Right lobe of liver (tissue), 6 donors: ENCODE data around the gene CBX6. TPM values are rescaled to one million over a fixed set of nuclear protein-coding genes. Genes with fewer than 3 reads are reported as not detected.

Experiments
- ATAC-seq, 4 donors: fragments of 200-7000 bp; cut with Tn5 transposase; one replicate each; pipeline ENCODE4 v1.9.1; 2020; ENCODE audit warnings: mild to moderate bottlenecking in 4 of 4, moderate library complexity in 4 of 4
- DNase-seq, 3 donors: peaks; one replicate each; pipeline ENCODE4 v3.0.0-alpha.2; 2020
- H3K27ac ChIP-seq, 3 donors: fragments of 200-600 bp; one replicate each; pipeline ENCODE4 v1.8.0; 2022
- H3K27me3 ChIP-seq, 2 donors: fragments of 200-600 bp; one replicate each; pipeline ENCODE4 v1.8.0; 2022
- H3K36me3 ChIP-seq, 4 donors: fragments of 200-600 bp; sonication (generic) in 1 of 4; one replicate each; pipeline versions ENCODE4 v1.5.1 to v1.8.0; 2017 to 2022; ENCODE audit warnings: control low read depth in 1 of 4
- H3K4me1 ChIP-seq, 4 donors: fragments of 200-600 bp; sonication (generic) in 1 of 4; one replicate each; pipeline versions ENCODE4 v1.5.1 to v1.8.0; 2017 to 2022; ENCODE audit warnings: control low read depth in 1 of 4
- H3K4me3 ChIP-seq, 3 donors: fragments of 200-600 bp; one replicate each; pipeline ENCODE4 v1.8.0; 2022
- H3K9me3 ChIP-seq, 4 donors: fragments of 200-600 bp; sonication (generic) in 1 of 4; one replicate each; pipeline versions ENCODE4 v1.5.1 to v1.8.0; 2017 to 2022; ENCODE audit warnings: control low read depth in 1 of 4
- POLR2A ChIP-seq: fragments of 450-650 bp; IDR thresholded peaks from one replicate; pipeline ENCODE4 v1.6.1; 2017; ENCODE audit warnings: antibody characterized with exemption, mild to moderate bottlenecking
- WGBS: methylation state at CpG from one replicate; pipeline ENCODE4 v1.1.6; 2018; ENCODE audit warnings: low coverage, low lambda C conversion rate; ENCODE audit not compliant: insufficient coverage; ENCODE audit errors: missing lambda C conversion rate; 5-methylcytosine and 5-hydroxymethylcytosine counted together
- intact Hi-C, 2 donors: fragments of 100-400 bp; cut with DNase I; formaldehyde crosslinking; loops; one replicate each; pipeline versions ENCODE4 v1.11.2 to v1.14.1; 2022
- total RNA-seq, 6 experiments: library from RNA; depleted of rRNA in 2 of 6; stranded (reverse); fragments of >200 nt in 2 of 6; fragmentation: NEBNext Ultra II Directional in 3 of 6; extraction: Animal tissue kit (Norgen Biotek cat#: 25700) in 3 of 6; gene quantifications; one replicate each; pipeline versions ENCODE4 v1.1.0 to v1.2.4, GENCODE V29; 2016 to 2023
- TF ChIP-seq, protein P1 (sequence below), 4 donors: fragments of 200-600 bp in 3 of 4; fragments of 450-650 bp in 1 of 4; IDR thresholded peaks; one replicate each; pipeline versions ENCODE4 v1.5.1 to v1.8.0; 2016 to 2022; ENCODE audit warnings: antibody characterized with exemption in 4 of 4, mild to moderate bottlenecking in 2 of 4
- donor health status: DM: no; HTN: yes; CAD: no.
- donor health status: DM: no; HTN: no; CAD: no.
- donor health status: DM: no; HTN: no; CAD: no.
- donor health status: DM: no; HTN: yes; CAD: no.
- donor health status: DM: no; HTN: yes; CAD: no.

The CBX6 gene
- total RNA-seq, 6 experiments from 2014 or later: 7.8 to 22.5 (median 12.1) TPM

GRCh38 chr22:38872831-38873248, 824 bp upstream of the CBX6 start:
- DNase-seq (peak; percentile 56 to 72 (median 62)), ATAC-seq (peak; percentile 37 to 51 (median 40))
- intact Hi-C loops: no loop called here
- H3K4me3 ChIP-seq: peak overlapping the region; percentile 70 to 82 (median 71)
- TF ChIP-seq, protein P1, sequence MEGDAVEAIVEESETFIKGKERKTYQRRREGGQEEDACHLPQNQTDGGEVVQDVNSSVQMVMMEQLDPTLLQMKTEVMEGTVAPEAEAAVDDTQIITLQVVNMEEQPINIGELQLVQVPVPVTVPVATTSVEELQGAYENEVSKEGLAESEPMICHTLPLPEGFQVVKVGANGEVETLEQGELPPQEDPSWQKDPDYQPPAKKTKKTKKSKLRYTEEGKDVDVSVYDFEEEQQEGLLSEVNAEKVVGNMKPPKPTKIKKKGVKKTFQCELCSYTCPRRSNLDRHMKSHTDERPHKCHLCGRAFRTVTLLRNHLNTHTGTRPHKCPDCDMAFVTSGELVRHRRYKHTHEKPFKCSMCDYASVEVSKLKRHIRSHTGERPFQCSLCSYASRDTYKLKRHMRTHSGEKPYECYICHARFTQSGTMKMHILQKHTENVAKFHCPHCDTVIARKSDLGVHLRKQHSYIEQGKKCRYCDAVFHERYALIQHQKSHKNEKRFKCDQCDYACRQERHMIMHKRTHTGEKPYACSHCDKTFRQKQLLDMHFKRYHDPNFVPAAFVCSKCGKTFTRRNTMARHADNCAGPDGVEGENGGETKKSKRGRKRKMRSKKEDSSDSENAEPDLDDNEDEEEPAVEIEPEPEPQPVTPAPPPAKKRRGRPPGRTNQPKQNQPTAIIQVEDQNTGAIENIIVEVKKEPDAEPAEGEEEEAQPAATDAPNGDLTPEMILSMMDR (IDR thresholded peaks at IDR 0.05): no peak
- TF ChIP-seq POLR2A: peak; percentile 13
- 0% methylated on average over 5 of the region's 37 CpGs for WGBS
- H3K36me3 ChIP-seq: no peaks in the 10 kb centered on the region
- peak overlapping the region; percentile 70 to 85 (median 81) for H3K27ac ChIP-seq
- no peaks in the 10 kb centered on the region for H3K9me3 ChIP-seq
- H3K27me3 ChIP-seq: no peaks in the 10 kb centered on the region
- H3K4me1 ChIP-seq: peaks cover 0 to 21% (median 0%) of the 10 kb centered on the region in 4 donors

- DNase-seq (peak in 2 of 3 donors; percentile 39 to 59), ATAC-seq (peak in 2 of 4 donors; percentile 14 to 15)
- Histone ChIP-seq H3K4me1 (peaks cover 0 to 21% (median 0%) of the 10 kb centered on the region in 4 donors), H3K27ac (peak overlapping the region; percentile 39 to 63 (median 43)), H3K36me3 (peaks cover 0 to 3% (median 0%) of the 10 kb centered on the region in 4 donors), H3K27me3 (no peaks in the 10 kb centered on the region), H3K4me3 (peak overlapping the region; percentile 70 to 82 (median 71)), H3K9me3 (no peaks in the 10 kb centered on the region)
- WGBS: 3% methylated on average over 6 of the region's 77 CpGs
- intact Hi-C loops: no loop called here
- TF ChIP-seq, protein P1 (IDR thresholded peaks at IDR 0.05): no peak
- no peak for TF ChIP-seq POLR2A
These were observed 450 bp downstream of the CBX6 start for GRCh38 chr22:38871360-38872171.

DNA sequence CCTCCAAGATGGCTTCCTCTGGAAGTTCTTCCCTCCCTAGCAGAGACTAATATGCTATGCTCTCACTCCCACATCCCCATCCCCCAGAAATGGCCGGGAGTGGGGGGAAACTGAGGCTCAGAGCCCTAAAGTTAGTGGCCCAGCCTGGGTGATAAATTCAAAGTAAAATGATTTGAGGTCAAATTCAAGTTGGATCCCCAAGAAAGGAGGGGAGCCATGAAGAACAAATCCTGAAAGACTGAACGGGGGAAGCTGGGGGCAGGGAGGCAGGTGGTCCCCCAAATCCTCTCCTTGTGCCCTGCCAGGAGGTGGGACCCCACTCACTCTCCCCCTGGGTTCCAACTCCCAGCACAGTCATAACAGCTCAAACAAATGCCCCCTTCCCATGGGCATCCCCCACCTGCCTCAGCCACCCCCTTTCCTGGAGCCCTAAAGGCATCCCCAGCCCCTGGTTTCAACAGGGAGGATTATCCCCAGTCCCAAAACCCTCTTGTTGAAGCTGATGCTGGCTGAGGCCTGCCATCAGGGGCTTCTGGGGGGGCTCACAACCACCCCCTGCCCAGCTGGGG, 1.1 kb downstream of the CBX6 start:
- H3K27me3 ChIP-seq: no peaks in the 10 kb centered on the region
- H3K36me3 ChIP-seq: peaks cover 0 to 4% (median 0%) of the 10 kb centered on the region in 4 donors
- intact Hi-C loops: no loop called here
- 30% methylated on average over 2 of the region's 2 CpGs for WGBS
- no peaks in the 10 kb centered on the region for H3K9me3 ChIP-seq
- TF ChIP-seq, protein P1 (IDR thresholded peaks at IDR 0.05): no peak
- TF ChIP-seq POLR2A: no peak
- DNase-seq: peak in 1 of 3 donors; percentile 44
- peak overlapping the region; percentile 70 to 82 (median 71) for H3K4me3 ChIP-seq
- H3K4me1 ChIP-seq: peaks cover 0 to 21% (median 0%) of the 10 kb centered on the region in 4 donors
- no peak for ATAC-seq
- peak overlapping the region; percentile 39 to 63 (median 43) for H3K27ac ChIP-seq

- 10% methylated on average over 6 of the region's 12 CpGs for WGBS
- Histone ChIP-seq H3K4me3 (peak overlapping the region in 1 of 3 donors; percentile 82), H3K27me3 (no peaks in the 10 kb centered on the region), H3K36me3 (peaks cover 0 to 6% (median 0%) of the 10 kb centered on the region in 4 donors), H3K9me3 (no peaks in the 10 kb centered on the region), H3K27ac (no peak overlapping the region), H3K4me1 (peaks cover 0 to 21% (median 0%) of the 10 kb centered on the region in 4 donors)
- ATAC-seq (peak; percentile 40 to 70 (median 54)), DNase-seq (peak; percentile 79 to 86 (median 82))
- intact Hi-C loops: no loop called here
- TF ChIP-seq, protein P1 (IDR thresholded peaks at IDR 0.05): peak; percentile 81 to 90 (median 88)
- no peak for TF ChIP-seq POLR2A
These were observed 1.7 kb downstream of the CBX6 start for GRCh38 chr22:38870312-38870741.
